Activated CD4-positive, alpha-beta T cell treated with anti-CD3 and anti-CD28 coated beads, Interleukin-2, amount 50 U/mL, for 1 hour (primary cell): Measurements from ENCODE around the gene DUSP16.
A peak's percentile ranks its signal among the peaks of the same experiment; 100 is the strongest.
"Not testable (repeated sequence)": the region's sequence is repeated elsewhere in the genome, so short reads cannot be mapped to it uniquely, and the experiment has no call there.

ENCODE experiments used
- DNase-seq: peaks from one replicate; pipeline ENCODE4 v3.0.0-alpha.2; 2020

The DUSP16 gene

GRCh38 chr12:12582895-12583303, 20.2 kb upstream of the DUSP16 start:
- no peak for DNase-seq

- no peak for DNase-seq
Measured at GRCh38 chr12:12582193-12582881, 19.7 kb upstream of the DUSP16 start.

GRCh38 chr12:12580716-12581115, 18.1 kb upstream of the DUSP16 start:
- DNase-seq: not testable (repeated sequence)

GRCh38 chr12:12577786-12578185, 15.1 kb upstream of the DUSP16 start:
- no peak for DNase-seq

GRCh38 chr12:12572659-12573058, 10.0 kb upstream of the DUSP16 start:
- no peak for DNase-seq

GRCh38 chr12:12565971-12566370, 3.3 kb upstream of the DUSP16 start:
- not testable (repeated sequence) for DNase-seq

- no peak for DNase-seq
Measured at GRCh38 chr12:12564911-12565310, 2.2 kb upstream of the DUSP16 start.

GRCh38 chr12:12563290-12563928, 746 bp upstream of the DUSP16 start:
- no peak for DNase-seq

GRCh38 chr12:12562016-12562483, 613 bp downstream of the DUSP16 start:
- DNase-seq: peak; percentile 36

- peak; percentile 49 for DNase-seq
Measured at GRCh38 chr12:12561371-12562015, 1.2 kb downstream of the DUSP16 start.

GRCh38 chr12:12560587-12561370, 1.9 kb downstream of the DUSP16 start:
- peak; percentile 54 for DNase-seq

- DNase-seq: no peak
Measured at GRCh38 chr12:12559719-12560296, 2.9 kb downstream of the DUSP16 start.

GRCh38 chr12:12558291-12558690, 4.4 kb downstream of the DUSP16 start:
- DNase-seq: no peak

- DNase-seq: no peak
Measured at GRCh38 chr12:12557733-12558132, 4.9 kb downstream of the DUSP16 start.

- DNase-seq: no peak
Measured at GRCh38 chr12:12555656-12556055, 7.0 kb downstream of the DUSP16 start.

GRCh38 chr12:12553208-12553785, 9.4 kb downstream of the DUSP16 start:
- no peak for DNase-seq

GRCh38 chr12:12551115-12551514, 11.5 kb downstream of the DUSP16 start:
- DNase-seq: no peak

- no peak for DNase-seq
Measured at GRCh38 chr12:12550277-12550676, 12.4 kb downstream of the DUSP16 start.

- DNase-seq: no peak
Measured at GRCh38 chr12:12549426-12549825, 13.2 kb downstream of the DUSP16 start.

- no peak for DNase-seq
Measured at GRCh38 chr12:12548713-12549112, 13.9 kb downstream of the DUSP16 start.

GRCh38 chr12:12546314-12546772, 16.3 kb downstream of the DUSP16 start:
- DNase-seq: no peak

- no peak for DNase-seq
Measured at GRCh38 chr12:12543959-12544358, 18.7 kb downstream of the DUSP16 start.
